Muscle of leg (tissue), 11 donors: ENCODE results near the gene ZRANB3. TPM values are rescaled to one million over a fixed set of nuclear protein-coding genes. Genes with fewer than 3 reads are reported as not detected.

Experiments
- DNase-seq: peaks from one replicate; pipeline ENCODE4 v3.0.0; 2013
- H3K27ac ChIP-seq: one replicate; pipeline ENCODE4 v1.5.1; 2013; ENCODE audit warnings: mild to moderate bottlenecking, low read length, control low read depth
- H3K27me3 ChIP-seq: one replicate; pipeline ENCODE4 v1.6.1; 2013; ENCODE audit warnings: low read length; ENCODE audit not compliant: control insufficient read depth, insufficient read depth
- H3K36me3 ChIP-seq: one replicate; pipeline ENCODE4 v1.6.1; 2013; ENCODE audit warnings: low read length; ENCODE audit not compliant: control insufficient read depth, insufficient read depth
- H3K4me1 ChIP-seq: one replicate; pipeline ENCODE4 v1.6.1; 2013; ENCODE audit warnings: low read length; ENCODE audit not compliant: control insufficient read depth, insufficient read depth
- H3K4me3 ChIP-seq: one replicate; pipeline ENCODE4 v1.5.1; 2013; ENCODE audit warnings: low read length, control low read depth
- H3K9me3 ChIP-seq: replicated peaks from 2 replicates; pipeline ENCODE4 v1.6.1; 2013; ENCODE audit warnings: low read depth, low read length; ENCODE audit not compliant: control insufficient read depth
- WGBS: methylation state at CpG from one replicate; pipeline ENCODE4 v1.1.5; 2013; ENCODE audit warnings: missing lambda C conversion rate; ENCODE audit not compliant: insufficient coverage; 5-methylcytosine and 5-hydroxymethylcytosine counted together
- polyA plus RNA-seq, 8 donors: library from polyadenylated mRNA; unstranded; fragments of 120-200 nt; gene quantifications; one replicate each; pipeline versions ENCODE4 v1.2.1 to v1.2.3, GENCODE V29; 2013; ENCODE audit warnings: inconsistent platforms in 1 of 8, low replicate concordance in 1 of 8; ENCODE audit not compliant: insufficient read length in 8 of 8, insufficient read depth in 1 of 8
- total RNA-seq: library from RNA; stranded (reverse); fragments of 120-200 nt; gene quantifications from one replicate; pipeline ENCODE4 v1.2.4, GENCODE V29; 2013

ZRANB3 gene
- total and polyA plus RNA-seq, 9 donors, result 4.9 to 9.1 (median 6.5) TPM

DNA sequence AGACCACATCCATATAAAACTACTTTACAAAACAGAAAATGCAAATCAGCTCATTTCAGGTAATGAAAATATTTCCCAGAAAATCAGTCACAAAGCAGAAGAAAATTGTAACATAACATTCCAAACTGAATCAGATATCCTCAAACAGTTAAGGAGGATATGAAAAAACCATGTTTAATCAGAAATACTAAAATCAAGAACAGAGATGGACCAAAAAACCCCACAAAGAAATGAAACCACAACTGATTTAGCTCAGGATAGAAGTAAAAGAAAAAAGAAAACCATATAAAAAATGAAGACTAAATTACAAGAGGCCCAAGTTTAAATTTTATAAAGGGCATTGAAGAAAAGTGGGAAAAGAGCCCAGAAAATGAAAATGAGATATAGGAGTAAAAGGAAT, 376.1 kb downstream of the ZRANB3 start:
- Histone ChIP-seq H3K27me3 (no peaks in the 10 kb centered on the region), H3K27ac (no peak overlapping the region), H3K36me3 (peaks cover 40% of the 10 kb centered on the region)

DNA sequence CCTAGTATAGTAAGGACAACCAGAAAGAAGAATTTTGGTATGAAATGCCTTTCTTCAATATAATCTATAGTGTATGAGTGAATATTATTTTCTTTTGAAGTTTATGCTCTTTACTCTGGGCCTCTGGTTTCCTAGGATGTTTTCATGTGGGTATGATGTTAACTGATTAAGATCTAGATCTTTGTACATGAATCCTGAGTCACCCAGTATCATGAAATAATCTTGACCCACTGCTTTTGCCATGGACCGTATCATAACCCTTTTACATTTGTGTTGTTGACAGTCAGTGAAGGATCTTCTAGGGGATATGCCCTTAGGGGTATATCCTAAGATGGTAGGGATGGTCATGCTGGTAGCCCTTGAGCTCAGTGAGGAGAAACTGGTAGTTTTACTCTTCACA, 378.7 kb downstream of the ZRANB3 start:
- no peak overlapping the region for H3K27ac ChIP-seq
- no peak for DNase-seq
- H3K27me3 ChIP-seq, result no peaks in the 10 kb centered on the region
- H3K4me1 ChIP-seq, result no peaks in the 10 kb centered on the region
- peaks cover 33% of the 10 kb centered on the region for H3K36me3 ChIP-seq
- no CpG with 5 or more reads among the region's 1 CpG for WGBS
- no peak overlapping the region for H3K4me3 ChIP-seq
- no peaks in the 10 kb centered on the region for H3K9me3 ChIP-seq

More for the DNA sequence above, 376.1 kb downstream of the ZRANB3 start:
- Histone ChIP-seq H3K4me3 (no peak overlapping the region), H3K4me1 (no peaks in the 10 kb centered on the region), H3K9me3 (no peaks in the 10 kb centered on the region)
- DNase-seq, result no peak

DNA sequence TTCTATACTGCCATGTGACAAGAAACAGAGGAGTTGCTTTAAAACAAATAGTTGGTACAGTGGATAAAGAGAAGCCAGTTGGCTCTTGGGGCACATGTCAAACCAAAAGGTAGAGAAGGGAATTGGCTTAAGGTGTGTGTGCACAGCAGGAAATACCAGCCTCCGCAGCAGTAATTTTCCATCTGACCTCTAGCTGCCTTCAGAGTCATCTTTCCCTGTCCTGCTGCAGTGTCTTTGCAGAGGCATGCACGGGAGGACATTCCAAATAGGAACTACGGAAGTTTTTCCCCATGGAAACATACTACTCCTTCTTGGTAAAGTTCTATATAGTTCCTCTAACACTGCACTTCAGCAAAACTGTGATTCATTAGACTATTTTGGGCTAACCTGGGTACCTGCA, 379.4 kb downstream of the ZRANB3 start:
- H3K4me1 ChIP-seq, result no peaks in the 10 kb centered on the region
- WGBS, result 71% methylated on average over 1 of the region's 3 CpGs

DNA sequence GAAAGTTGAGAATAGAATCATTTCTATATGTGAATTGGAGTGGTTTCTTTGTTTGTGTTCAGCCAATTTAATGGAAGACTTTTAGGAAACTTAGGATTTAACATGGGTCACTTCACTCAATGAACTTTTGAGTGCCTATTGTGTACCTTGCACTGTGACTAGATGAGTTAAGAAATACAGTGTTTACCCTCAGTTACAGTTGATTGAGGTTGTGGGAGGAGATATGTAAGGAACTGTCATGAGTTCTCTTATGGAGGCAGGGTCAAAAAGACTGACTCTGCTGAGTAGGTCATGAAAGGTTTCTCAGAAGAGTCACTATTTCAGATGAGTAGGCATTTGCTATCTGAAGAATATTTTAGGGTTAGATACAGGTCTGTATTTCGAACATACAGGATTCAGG, 380.3 kb downstream of the ZRANB3 start:
- Histone ChIP-seq H3K4me3 (no peak overlapping the region), H3K36me3 (peaks cover 27% of the 10 kb centered on the region), H3K27ac (no peak overlapping the region), H3K4me1 (no peaks in the 10 kb centered on the region), H3K9me3 (no peaks in the 10 kb centered on the region), H3K27me3 (no peaks in the 10 kb centered on the region)
- DNase-seq, result no peak
- WGBS, result 100% methylated on average over 1 of the region's 1 CpG

More for the DNA sequence above, 379.4 kb downstream of the ZRANB3 start:
- Histone ChIP-seq H3K36me3 (peaks cover 29% of the 10 kb centered on the region), H3K4me3 (no peak overlapping the region), H3K9me3 (no peaks in the 10 kb centered on the region), H3K27me3 (no peaks in the 10 kb centered on the region), H3K27ac (no peak overlapping the region)
- DNase-seq, result no peak

DNA sequence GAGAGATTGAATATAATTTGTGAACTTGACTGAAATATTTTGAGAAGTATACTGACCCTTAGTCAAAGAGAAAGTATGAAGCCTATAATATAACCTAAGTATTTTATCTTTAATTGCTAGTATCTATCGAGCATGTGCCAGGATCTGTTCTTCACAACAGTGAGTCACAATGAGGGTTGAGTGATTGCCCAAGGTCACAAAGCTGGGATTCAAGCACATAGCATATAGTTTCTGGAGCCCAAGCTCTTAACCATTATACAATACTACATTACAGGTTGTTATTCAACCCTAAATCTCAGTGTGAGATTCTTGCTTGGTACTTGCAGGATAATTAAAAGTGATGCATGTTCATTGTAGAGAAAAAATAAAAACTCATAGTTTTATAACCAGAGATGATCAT, 381.8 kb downstream of the ZRANB3 start:
- no peak for DNase-seq
- Histone ChIP-seq H3K27me3 (no peaks in the 10 kb centered on the region), H3K36me3 (peaks cover 24% of the 10 kb centered on the region), H3K4me1 (no peaks in the 10 kb centered on the region), H3K4me3 (no peak overlapping the region), H3K9me3 (no peaks in the 10 kb centered on the region), H3K27ac (no peak overlapping the region)
- no CpG with 5 or more reads among the region's 1 CpG for WGBS

DNA sequence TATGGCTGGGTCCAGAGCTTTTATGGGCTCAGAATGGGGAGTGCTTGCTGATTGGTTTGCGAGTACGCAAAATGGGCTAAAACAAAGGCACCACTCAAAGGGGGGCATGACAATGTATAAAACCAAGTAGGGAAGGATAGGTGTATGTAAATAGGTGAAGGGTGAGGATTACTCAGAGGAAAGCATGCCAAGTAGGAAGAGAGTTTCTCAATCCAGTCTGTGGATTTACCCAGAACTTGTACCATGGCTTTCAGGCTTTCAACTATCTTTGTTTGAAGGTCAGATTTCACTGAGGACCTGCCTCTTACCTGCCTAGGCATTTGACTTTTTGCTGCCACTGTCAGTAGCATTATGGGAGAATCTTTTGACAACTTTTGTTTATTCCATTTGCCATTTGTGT, 386.7 kb downstream of the ZRANB3 start:
- DNase-seq, result no peak
- Histone ChIP-seq H3K9me3 (peaks cover 5% of the 10 kb centered on the region), H3K4me3 (no peak overlapping the region), H3K27me3 (no peaks in the 10 kb centered on the region), H3K27ac (no peak overlapping the region), H3K4me1 (no peaks in the 10 kb centered on the region), H3K36me3 (peaks cover 16% of the 10 kb centered on the region)
- 90% methylated on average over 2 of the region's 2 CpGs for WGBS

DNA sequence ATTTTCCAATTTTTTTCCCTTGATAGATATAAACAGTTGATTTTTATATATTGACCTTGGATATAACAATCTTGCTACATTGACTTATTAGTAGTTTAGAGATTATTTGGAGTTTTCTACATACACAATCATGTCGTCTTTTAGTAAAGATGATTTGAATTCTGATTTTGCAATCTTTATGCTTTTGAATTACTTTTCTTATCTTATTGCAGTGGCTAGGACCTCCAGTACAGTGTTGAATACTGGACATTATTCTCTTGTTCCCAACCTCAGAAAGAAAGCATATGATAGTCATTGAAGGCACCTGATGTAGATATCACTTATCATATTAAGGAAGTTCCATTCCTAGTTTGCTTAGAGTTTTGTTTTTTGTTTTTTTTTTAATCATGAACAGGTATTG, 388.7 kb downstream of the ZRANB3 start:
- H3K4me3 ChIP-seq, result no peak overlapping the region
- WGBS, result no CpG with 5 or more reads among the region's 1 CpG
- H3K27me3 ChIP-seq, result no peaks in the 10 kb centered on the region
- H3K4me1 ChIP-seq, result no peaks in the 10 kb centered on the region
- no peak overlapping the region for H3K27ac ChIP-seq
- DNase-seq, result no peak
- peaks cover 5% of the 10 kb centered on the region for H3K9me3 ChIP-seq
- H3K36me3 ChIP-seq, result peaks cover 18% of the 10 kb centered on the region

DNA sequence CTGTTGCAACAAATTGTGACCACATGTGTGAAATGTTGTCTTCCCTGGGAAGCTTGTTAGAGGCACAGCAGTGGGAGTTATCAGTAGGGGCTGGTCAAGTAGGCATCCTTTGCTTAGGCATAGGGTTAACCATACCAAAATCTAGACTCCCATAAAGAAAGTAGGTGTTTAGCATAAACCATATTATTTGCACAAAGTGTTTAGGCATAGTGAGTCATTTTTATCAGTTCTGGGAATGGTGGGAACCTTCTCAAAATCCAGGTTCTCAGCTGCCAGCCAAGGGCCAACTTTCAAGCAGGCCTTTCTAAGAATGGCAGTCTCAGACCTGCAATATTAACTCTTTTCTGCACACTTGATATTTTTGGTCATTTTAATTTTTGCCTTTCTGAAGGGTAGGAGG, 390.4 kb downstream of the ZRANB3 start:
- no peak overlapping the region for H3K4me3 ChIP-seq
- no peaks in the 10 kb centered on the region for H3K4me1 ChIP-seq
- H3K36me3 ChIP-seq, result peaks cover 22% of the 10 kb centered on the region
- DNase-seq, result no peak
- H3K27me3 ChIP-seq, result no peaks in the 10 kb centered on the region
- H3K27ac ChIP-seq, result no peak overlapping the region
- peaks cover 5% of the 10 kb centered on the region for H3K9me3 ChIP-seq

DNA sequence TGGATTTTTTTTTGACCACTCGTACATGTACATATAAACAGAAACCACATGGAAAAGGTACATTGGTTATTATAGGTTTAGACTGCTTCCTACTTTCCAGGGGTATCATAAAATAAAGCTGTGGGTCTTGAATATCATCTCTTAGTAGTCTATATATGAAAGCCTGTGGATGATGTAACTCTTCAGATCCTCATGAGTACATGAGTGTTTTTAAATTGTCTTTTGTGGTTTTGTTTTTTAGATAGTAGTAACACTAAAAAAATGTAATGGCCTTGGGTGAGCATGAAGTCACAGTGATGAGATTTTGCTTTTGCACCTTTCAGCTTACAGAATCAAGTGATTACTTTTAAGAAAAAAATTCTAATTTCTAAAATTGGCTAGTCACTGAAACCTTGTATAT, 398.7 kb downstream of the ZRANB3 start:
- Histone ChIP-seq H3K9me3 (no peaks in the 10 kb centered on the region), H3K36me3 (peaks cover 10% of the 10 kb centered on the region), H3K4me1 (no peaks in the 10 kb centered on the region), H3K27me3 (no peaks in the 10 kb centered on the region), H3K4me3 (no peak overlapping the region), H3K27ac (no peak overlapping the region)
- DNase-seq, result no peak
- no CpG with 5 or more reads among the region's 1 CpG for whole genome bisulfite sequencing

DNA sequence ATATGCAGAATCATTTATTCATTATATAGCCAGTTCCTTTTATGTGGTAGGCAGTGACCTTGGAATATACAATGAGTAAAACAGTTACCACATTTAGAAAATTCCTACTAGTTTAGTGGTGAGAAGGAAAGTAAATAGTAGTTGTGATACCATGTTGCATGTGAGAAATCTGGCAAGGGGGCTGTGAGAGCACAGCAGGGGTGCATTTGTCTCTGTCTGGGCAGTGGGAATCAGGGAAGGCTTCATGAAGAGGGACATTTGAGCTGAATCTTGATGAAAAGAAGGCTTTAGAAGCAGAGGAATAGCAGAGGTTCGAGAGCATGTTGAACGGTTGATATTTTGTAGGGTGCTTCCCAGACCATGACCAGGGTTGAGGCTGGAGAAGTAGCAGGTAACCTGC, 400.3 kb downstream of the ZRANB3 start:
- Histone ChIP-seq H3K36me3 (peaks cover 10% of the 10 kb centered on the region), H3K27me3 (no peaks in the 10 kb centered on the region), H3K4me3 (no peak overlapping the region), H3K9me3 (no peaks in the 10 kb centered on the region), H3K4me1 (no peaks in the 10 kb centered on the region), H3K27ac (no peak overlapping the region)
- 92% methylated on average over 2 of the region's 2 CpGs for WGBS
- DNase-seq, result no peak

DNA sequence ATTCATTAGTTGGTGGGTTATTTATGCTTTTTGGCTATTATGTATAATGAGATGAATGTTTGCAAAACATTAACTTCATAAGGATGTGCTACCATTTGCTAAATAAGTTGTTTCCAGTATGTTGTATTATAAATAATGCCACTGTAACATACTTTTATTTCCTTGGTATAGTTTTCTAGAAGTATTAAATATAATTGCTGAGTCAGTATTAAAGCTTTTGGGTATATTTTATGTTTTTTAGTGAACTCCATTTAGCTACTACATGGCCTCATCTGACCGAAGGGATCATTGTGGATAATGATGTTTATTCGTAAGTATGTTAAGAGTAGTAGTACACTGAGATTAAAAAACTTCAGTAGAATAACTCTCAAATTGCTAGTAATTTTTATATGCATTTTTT, 405.1 kb downstream of the ZRANB3 start:
- Histone ChIP-seq H3K4me3 (no peak overlapping the region), H3K9me3 (no peaks in the 10 kb centered on the region), H3K27me3 (no peaks in the 10 kb centered on the region), H3K4me1 (no peaks in the 10 kb centered on the region), H3K36me3 (peaks cover 9% of the 10 kb centered on the region), H3K27ac (no peak overlapping the region)
- WGBS, result no CpG with 5 or more reads among the region's 2 CpGs
- DNase-seq, result no peak
